Pancreas (tissue), 10 donors: ENCODE data around the gene ZDHHC7. TPM values are rescaled to one million over a fixed set of nuclear protein-coding genes. Genes with fewer than 3 reads are reported as not detected.

Experiments used
- ATAC-seq, 4 donors: fragments of 200-7000 bp; cut with Tn5 transposase; one replicate each; pipeline versions ENCODE4 v1.8.0 to v1.9.1; 2020; ENCODE audit warnings: mild to moderate bottlenecking in 4 of 4, moderate library complexity in 4 of 4
- DNase-seq, 6 donors: peaks; one replicate each; pipeline ENCODE4 v3.0.0-alpha.2; 2020
- FAIRE-seq: peaks from 2 replicates; lab custom pipeline; 2012; peaks lifted over from hg19 to GRCh38; lab: Jason Lieb, UNC
- H3K27ac ChIP-seq, 4 donors: fragments of 200-600 bp; sonication (generic); 1 replicate in 3 of 4; 2 replicates in 1 of 4; pipeline versions ENCODE4 v1.5.0 to v1.8.0; 2020
- H3K27me3 ChIP-seq, 4 donors: fragments of 200-600 bp; one replicate each; pipeline ENCODE4 v1.8.0; 2021
- H3K36me3 ChIP-seq, 3 donors: fragments of 200-600 bp; sonication (generic) in 1 of 3; one replicate each; pipeline versions ENCODE4 v1.5.0 to v1.8.0; 2020 to 2021
- H3K4me1 ChIP-seq, 3 donors: fragments of 200-600 bp; one replicate each; pipeline ENCODE4 v1.8.0; 2021
- H3K4me3 ChIP-seq, 4 donors: fragments of 200-600 bp; sonication (generic) in 2 of 4; one replicate each; pipeline versions ENCODE4 v1.5.0 to v1.8.0; 2020 to 2021
- H3K9me3 ChIP-seq, 4 donors: fragments of 200-600 bp; one replicate each; pipeline ENCODE4 v1.8.0; 2021
- WGBS, 2 donors: extraction: QIAGEN DNeasy Blood & Tissue Kit; methylation state at CpG; one replicate each; pipeline ENCODE4 v1.1.7; 2013; 5-methylcytosine and 5-hydroxymethylcytosine counted together
- intact Hi-C, 3 donors: fragments of 100-400 bp; cut with DNase I; formaldehyde crosslinking; loops; one replicate each; pipeline versions ENCODE4 v1.11.1 to v1.14.2; 2022
- polyA plus RNA-seq, 2 donors: library from polyadenylated mRNA; stranded (reverse); fragments of 200-250 nt; gene quantifications; one replicate each; pipeline ENCODE4 v1.2.3, GENCODE V29; 2013
- total RNA-seq, 6 donors: library from RNA; stranded (reverse); fragmentation: NEBNext Ultra II Directional in 4 of 6; extraction: Animal tissue kit (Norgen Biotek cat#: 25700) in 4 of 6; gene quantifications; one replicate each; pipeline versions ENCODE4 v1.2.1 to v1.2.4, GENCODE V29; 2021 to 2023
- TF ChIP-seq, protein P1 (sequence below), 4 donors: fragments of 200-600 bp; sonication (generic) in 3 of 4; IDR thresholded peaks; one replicate each; pipeline versions ENCODE4 v1.5.0 to v1.8.0; 2021; ENCODE audit warnings: antibody characterized with exemption in 4 of 4
- donor health status: healthy with polysubstance abuse.
- donor health status: DM: no; HTN: no; CAD: no; lungs with moderate emphysema.
- donor health status: DM: no; HTN: no; CAD: no.
- donor health status: control.
- donor health status: control.
- donor health status: Bipolar disorder and iron deficiency.
- donor health status: DM: yes; HTN: yes; CAD: no.
- donor health status: DM: no; HTN: no; CAD: no.
- donor health status: DM: no; HTN: no; CAD: no.
- donor health status: DM: yes; HTN: yes; CAD: no.

The ZDHHC7 gene
- total and polyA plus RNA-seq, 8 donors = 10.7 to 28.8 (median 17.9) TPM

DNA sequence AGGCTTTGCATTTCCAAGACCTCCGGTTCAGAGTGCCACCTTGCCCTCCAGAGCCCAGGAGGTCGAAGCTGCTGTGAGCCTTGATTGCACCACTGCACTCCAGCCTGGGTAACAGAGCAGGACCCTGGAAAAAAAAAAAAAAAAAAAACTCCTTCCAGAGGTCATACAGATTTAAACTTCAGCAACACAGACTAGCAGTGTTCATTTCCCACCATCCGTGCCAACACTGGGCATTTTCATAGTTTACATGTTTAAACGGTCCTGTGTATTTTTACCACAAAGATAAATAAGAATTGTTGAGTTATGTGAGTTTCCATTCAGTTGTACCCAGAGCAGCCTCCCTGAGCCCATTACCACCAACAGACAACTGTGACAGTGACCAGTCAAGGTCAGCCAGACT lies 50.4 kb downstream of the ZDHHC7 start:
- H3K4me3 ChIP-seq = no peak overlapping the region
- no peaks in the 10 kb centered on the region for H3K36me3 ChIP-seq
- H3K27ac ChIP-seq = no peak overlapping the region
- H3K27me3 ChIP-seq = no peaks in the 10 kb centered on the region
- 75 to 81% methylated on average over 4 of the region's 4 CpGs for WGBS, 2 donors
- TF ChIP-seq, protein P1, sequence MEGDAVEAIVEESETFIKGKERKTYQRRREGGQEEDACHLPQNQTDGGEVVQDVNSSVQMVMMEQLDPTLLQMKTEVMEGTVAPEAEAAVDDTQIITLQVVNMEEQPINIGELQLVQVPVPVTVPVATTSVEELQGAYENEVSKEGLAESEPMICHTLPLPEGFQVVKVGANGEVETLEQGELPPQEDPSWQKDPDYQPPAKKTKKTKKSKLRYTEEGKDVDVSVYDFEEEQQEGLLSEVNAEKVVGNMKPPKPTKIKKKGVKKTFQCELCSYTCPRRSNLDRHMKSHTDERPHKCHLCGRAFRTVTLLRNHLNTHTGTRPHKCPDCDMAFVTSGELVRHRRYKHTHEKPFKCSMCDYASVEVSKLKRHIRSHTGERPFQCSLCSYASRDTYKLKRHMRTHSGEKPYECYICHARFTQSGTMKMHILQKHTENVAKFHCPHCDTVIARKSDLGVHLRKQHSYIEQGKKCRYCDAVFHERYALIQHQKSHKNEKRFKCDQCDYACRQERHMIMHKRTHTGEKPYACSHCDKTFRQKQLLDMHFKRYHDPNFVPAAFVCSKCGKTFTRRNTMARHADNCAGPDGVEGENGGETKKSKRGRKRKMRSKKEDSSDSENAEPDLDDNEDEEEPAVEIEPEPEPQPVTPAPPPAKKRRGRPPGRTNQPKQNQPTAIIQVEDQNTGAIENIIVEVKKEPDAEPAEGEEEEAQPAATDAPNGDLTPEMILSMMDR (IDR thresholded peaks at IDR 0.05) = no peak
- intact Hi-C loops = loop anchor here in 1 of 3 donors (5.0 kb wide), 1 partner anchor 34 kb away; no protein-coding TSS in a partner anchor
- H3K9me3 ChIP-seq = no peaks in the 10 kb centered on the region
- FAIRE-seq (no peak), ATAC-seq (no peak), DNase-seq (no peak)
- peaks cover 0 to under 1% (median 0%) of the 10 kb centered on the region in 3 donors for H3K4me1 ChIP-seq

DNA sequence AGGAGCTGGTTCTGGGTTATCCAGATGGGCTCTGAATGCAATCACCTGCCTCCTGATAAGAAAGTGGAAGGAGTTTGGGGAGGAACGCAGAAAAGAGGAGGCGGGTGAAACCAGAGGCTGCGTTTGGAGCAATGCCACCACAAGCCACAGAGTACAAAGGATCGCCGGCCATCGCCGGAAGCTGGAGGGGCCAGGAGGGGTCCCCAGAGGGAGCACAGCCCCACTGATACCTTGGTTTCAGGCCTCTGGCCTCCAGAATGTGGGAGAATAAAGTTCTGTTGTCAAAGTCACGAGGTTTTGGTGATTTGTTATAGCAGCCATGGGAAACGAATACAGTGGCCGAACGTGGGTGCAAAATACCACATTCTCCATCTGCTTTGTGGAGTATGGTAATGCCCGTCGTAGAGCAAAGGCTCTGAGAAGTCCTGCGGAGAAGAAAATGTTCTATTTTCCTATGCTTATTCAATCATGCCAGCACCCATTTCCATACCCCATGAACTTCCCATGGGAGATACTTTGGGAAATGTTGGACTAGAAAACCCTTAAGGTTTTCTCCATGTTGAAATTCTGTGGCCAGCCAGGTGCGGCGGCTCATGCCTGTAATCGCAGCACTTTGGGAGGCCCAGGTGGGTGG lies 51.4 kb downstream of the ZDHHC7 start:
- Histone ChIP-seq H3K36me3 (no peaks in the 10 kb centered on the region), H3K9me3 (no peaks in the 10 kb centered on the region), H3K4me1 (peaks cover 4 to 11% (median 8%) of the 10 kb centered on the region in 3 donors), H3K27ac (no peak overlapping the region), H3K4me3 (no peak overlapping the region), H3K27me3 (no peaks in the 10 kb centered on the region)
- FAIRE-seq (no peak), DNase-seq (no peak), ATAC-seq (no peak)
- TF ChIP-seq, protein P1 (IDR thresholded peaks at IDR 0.05) = no peak
- 87 to 89% methylated on average over 17 of the region's 17 CpGs for WGBS, 2 donors
- intact Hi-C loops = loop anchor here in 2 of 3 donors (5.0 to 10.0 kb wide), 2 partner anchors 33 to 195 kb away; no protein-coding TSS in a partner anchor

DNA sequence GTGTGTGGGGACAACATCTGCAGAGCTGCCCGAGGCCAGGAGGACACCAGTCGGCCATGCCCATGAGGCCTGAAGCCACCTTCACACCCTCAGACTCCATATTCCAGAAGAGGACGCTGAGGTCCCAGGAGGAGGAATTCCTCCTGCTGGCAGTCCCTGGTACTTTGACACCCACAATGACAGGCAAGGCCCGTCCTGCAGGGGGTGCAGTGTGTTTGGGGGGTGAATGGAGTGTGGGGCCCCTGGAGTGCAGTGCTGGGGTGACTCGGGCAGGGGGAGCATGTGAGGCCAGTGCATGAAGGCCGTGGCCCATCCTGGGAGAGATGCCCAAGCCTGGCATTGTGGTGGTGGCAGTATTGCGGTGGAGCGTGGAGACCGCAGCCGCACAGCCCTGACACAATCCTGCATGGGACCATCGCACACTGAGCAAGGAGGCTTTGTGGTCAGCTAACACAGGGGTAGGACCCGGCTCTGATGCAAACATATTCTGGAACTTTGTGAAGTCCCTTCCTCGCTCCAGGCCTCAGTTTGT lies 52.2 kb downstream of the ZDHHC7 start:
- no peak for FAIRE-seq
- no peak overlapping the region for H3K27ac ChIP-seq
- no peaks in the 10 kb centered on the region for H3K36me3 ChIP-seq
- no peak for ATAC-seq
- peaks cover 5 to 12% (median 8%) of the 10 kb centered on the region in 3 donors for H3K4me1 ChIP-seq
- intact Hi-C loops = loop anchor here in 1 of 3 donors (10.0 kb wide), 1 partner anchor 194 kb away; no protein-coding TSS in a partner anchor
- TF ChIP-seq, protein P1 (IDR thresholded peaks at IDR 0.05) = no peak
- WGBS, 2 donors = 89 to 90% methylated on average over 13 of the region's 13 CpGs
- H3K4me3 ChIP-seq = no peak overlapping the region
- H3K27me3 ChIP-seq = no peaks in the 10 kb centered on the region
- peak in 1 of 6 donors; percentile 45 for DNase-seq
- no peaks in the 10 kb centered on the region for H3K9me3 ChIP-seq

DNA sequence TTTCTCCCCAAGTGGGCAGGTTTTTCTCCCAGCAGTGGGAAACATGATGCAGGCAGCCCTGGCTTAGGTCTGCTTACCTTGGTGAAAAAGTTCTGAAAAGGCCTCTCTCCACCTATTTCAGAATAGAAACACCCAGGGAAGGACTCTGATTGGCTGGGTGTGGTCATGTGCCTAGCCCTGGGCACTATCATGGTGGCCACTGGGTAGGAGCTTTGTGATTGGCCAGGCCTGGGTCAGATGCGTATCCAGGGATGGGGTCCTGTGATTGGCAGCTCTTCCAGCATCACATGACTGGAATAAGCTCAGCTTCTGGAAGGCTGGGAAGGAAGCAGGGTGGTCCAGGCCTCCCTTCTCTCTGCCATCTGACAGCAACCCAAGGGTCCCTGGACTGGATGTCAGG lies 53.5 kb downstream of the ZDHHC7 start:
- no peak overlapping the region for H3K4me3 ChIP-seq
- FAIRE-seq (no peak), DNase-seq (peak in 1 of 6 donors; percentile 10), ATAC-seq (no peak)
- intact Hi-C loops = loop anchor here in 1 of 3 donors (10.0 kb wide), 1 partner anchor 193 kb away; no protein-coding TSS in a partner anchor
- no peaks in the 10 kb centered on the region for H3K27me3 ChIP-seq
- H3K36me3 ChIP-seq = no peaks in the 10 kb centered on the region
- TF ChIP-seq, protein P1 (IDR thresholded peaks at IDR 0.05) = no peak
- H3K4me1 ChIP-seq = peaks cover 5 to 21% (median 8%) of the 10 kb centered on the region in 3 donors
- WGBS, 2 donors = 88 to 93% methylated on average over 1 of the region's 1 CpG
- no peak overlapping the region for H3K27ac ChIP-seq
- no peaks in the 10 kb centered on the region for H3K9me3 ChIP-seq
